GM23338 (cell line): ENCODE measurements around the gene PGC.
"Not testable (repeated sequence)": the region's sequence is repeated elsewhere in the genome, so short reads cannot be mapped to it uniquely, and the experiment has no call there.

Experiments used
- CREB1 ChIP-seq: fragments of 250-450 bp; sonication (Bioruptor Pico); IDR thresholded peaks from 2 replicates; pipeline ENCODE4 v1.5.0; 2020; ENCODE audit warnings: low read depth, mild to moderate bottlenecking, moderate library complexity
- CTCF ChIP-seq, 2 experiments: fragments of 200-600 bp in 1 of 2; sonication (generic) in 1 of 2; conservative IDR thresholded peaks; 2 replicates each; pipeline versions ENCODE4 v1.5.1 to v1.6.1; 2016 to 2017; ENCODE audit warnings: antibody characterized with exemption in 2 of 2, low read depth in 2 of 2, mild to moderate bottlenecking in 2 of 2, moderate library complexity in 1 of 2
- EZH2 ChIP-seq: fragments of 200-600 bp; sonication (generic); IDR thresholded peaks from one replicate; pipeline ENCODE4 v1.8.0; 2017; ENCODE audit warnings: antibody characterized with exemption, mild to moderate bottlenecking, low read depth; ENCODE audit not compliant: unreplicated experiment
- EZH2phosphoT487 ChIP-seq: fragments of 200-600 bp; sonication (generic); IDR thresholded peaks from one replicate; pipeline ENCODE4 v1.8.1; 2018; ENCODE audit warnings: antibody characterized with exemption; ENCODE audit not compliant: unreplicated experiment
- STAT1 ChIP-seq: IDR thresholded peaks from one replicate; pipeline ENCODE4 v1.6.1; 2016; ENCODE audit warnings: antibody characterized with exemption; ENCODE audit not compliant: unreplicated experiment

- not testable (repeated sequence) for TF ChIP-seq CTCF (conservative IDR thresholded peaks at IDR 0.05; ENCODE audit: low read depth in 2 of 2); EZH2phosphoT487; STAT1; CREB1 (CRISPR knock-in tag); EZH2
Observed at GRCh38 chr6:41766043-41766664, 19.0 kb upstream of the PGC start.
